ENCODE data around the gene EPYC.

EPYC gene

DNA sequence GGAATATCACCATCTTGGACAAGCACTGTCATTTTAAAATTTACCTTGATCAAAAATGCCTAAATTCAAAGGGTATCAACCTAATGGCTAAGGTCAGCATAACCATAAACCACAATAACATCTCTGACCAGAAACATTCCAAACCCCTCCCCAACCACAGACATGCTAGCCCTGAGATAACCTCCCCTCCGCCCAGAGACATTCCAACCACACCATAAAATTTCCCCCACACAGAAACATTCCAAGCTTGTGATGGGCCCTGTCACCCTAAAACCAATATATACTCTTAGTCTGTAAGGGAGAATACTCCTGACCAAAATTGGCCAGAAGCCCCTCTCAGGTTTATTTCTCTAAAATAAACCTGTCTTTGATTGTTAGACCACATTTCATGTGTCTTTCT lies 17.7 kb downstream of the EPYC start:
- TF ChIP-seq FOXP2 (optimal IDR thresholded peaks at IDR 0.05; ENCODE audit: borderline replicate concordance, extremely low read depth, extremely low read length, insufficient read depth) (no peak), TAF1 (IDR thresholded peaks at IDR 0.05; ENCODE audit: borderline replicate concordance, insufficient read depth, low read length) (no peak), REST (IDR thresholded peaks at IDR 0.05; ENCODE audit: insufficient read depth in 1 of 2, low read depth in 2 of 2, low read length in 2 of 2) (no peak)

GRCh38 chr12:90984114-90984513 lies 20.7 kb downstream of the EPYC start:
- no peak for TF ChIP-seq TAF1 (IDR thresholded peaks at IDR 0.05; ENCODE audit: borderline replicate concordance, insufficient read depth, low read length)

- TF ChIP-seq FOXP2 (optimal IDR thresholded peaks at IDR 0.05; ENCODE audit: borderline replicate concordance, extremely low read depth, extremely low read length, insufficient read depth) = no peak
These were observed 22.6 kb downstream of the EPYC start for GRCh38 chr12:90982170-90982569.

GRCh38 chr12:90979951-90980350 lies 24.8 kb downstream of the EPYC start:
- no peak for TF ChIP-seq FOXP2 (optimal IDR thresholded peaks at IDR 0.05; ENCODE audit: borderline replicate concordance, extremely low read depth, extremely low read length, insufficient read depth)
- no peak for TF ChIP-seq REST (IDR thresholded peaks at IDR 0.05; ENCODE audit: insufficient read depth in 1 of 2, low read depth in 2 of 2, low read length in 2 of 2)
- no peak for TF ChIP-seq SIN3A (IDR thresholded peaks at IDR 0.05; ENCODE audit: borderline replicate concordance, insufficient read depth, low read length)
- TF ChIP-seq TAF1 (IDR thresholded peaks at IDR 0.05; ENCODE audit: borderline replicate concordance, insufficient read depth, low read length) = no peak
- no peak for TF ChIP-seq POLR2AphosphoS5 (IDR thresholded peaks at IDR 0.05; ENCODE audit: low read depth, low read length)

- no peak for TF ChIP-seq REST (IDR thresholded peaks at IDR 0.05; ENCODE audit: insufficient read depth in 1 of 2, low read depth in 2 of 2, low read length in 2 of 2)
- no peak for TF ChIP-seq FOXP2 (optimal IDR thresholded peaks at IDR 0.05; ENCODE audit: borderline replicate concordance, extremely low read depth, extremely low read length, insufficient read depth)
- TF ChIP-seq SIN3A (IDR thresholded peaks at IDR 0.05; ENCODE audit: borderline replicate concordance, insufficient read depth, low read length) = no peak
- TF ChIP-seq POLR2AphosphoS5 (IDR thresholded peaks at IDR 0.05; ENCODE audit: low read depth, low read length) = no peak
These were observed 25.8 kb downstream of the EPYC start for GRCh38 chr12:90979019-90979418.

- TF ChIP-seq REST (IDR thresholded peaks at IDR 0.05; ENCODE audit: insufficient read depth in 1 of 2, low read depth in 2 of 2, low read length in 2 of 2) (no peak), SIN3A (IDR thresholded peaks at IDR 0.05; ENCODE audit: borderline replicate concordance, insufficient read depth, low read length) (no peak), FOXP2 (optimal IDR thresholded peaks at IDR 0.05; ENCODE audit: borderline replicate concordance, extremely low read depth, extremely low read length, insufficient read depth) (no peak), TAF1 (IDR thresholded peaks at IDR 0.05; ENCODE audit: borderline replicate concordance, insufficient read depth, low read length) (no peak), POLR2AphosphoS5 (IDR thresholded peaks at IDR 0.05; ENCODE audit: low read depth, low read length) (no peak)
These were observed 26.5 kb downstream of the EPYC start for GRCh38 chr12:90978117-90978770.

Measured in PFSK-1 (cell line).